ENCODE measurements around the gene SNCAIP. TPM values are rescaled to one million over a fixed set of nuclear protein-coding genes. Genes with fewer than 3 reads are reported as not detected.

The SNCAIP gene
- total and polyA plus RNA-seq, 12 donors, result 0.54 to 2.5 (median 1.4) TPM

DNA sequence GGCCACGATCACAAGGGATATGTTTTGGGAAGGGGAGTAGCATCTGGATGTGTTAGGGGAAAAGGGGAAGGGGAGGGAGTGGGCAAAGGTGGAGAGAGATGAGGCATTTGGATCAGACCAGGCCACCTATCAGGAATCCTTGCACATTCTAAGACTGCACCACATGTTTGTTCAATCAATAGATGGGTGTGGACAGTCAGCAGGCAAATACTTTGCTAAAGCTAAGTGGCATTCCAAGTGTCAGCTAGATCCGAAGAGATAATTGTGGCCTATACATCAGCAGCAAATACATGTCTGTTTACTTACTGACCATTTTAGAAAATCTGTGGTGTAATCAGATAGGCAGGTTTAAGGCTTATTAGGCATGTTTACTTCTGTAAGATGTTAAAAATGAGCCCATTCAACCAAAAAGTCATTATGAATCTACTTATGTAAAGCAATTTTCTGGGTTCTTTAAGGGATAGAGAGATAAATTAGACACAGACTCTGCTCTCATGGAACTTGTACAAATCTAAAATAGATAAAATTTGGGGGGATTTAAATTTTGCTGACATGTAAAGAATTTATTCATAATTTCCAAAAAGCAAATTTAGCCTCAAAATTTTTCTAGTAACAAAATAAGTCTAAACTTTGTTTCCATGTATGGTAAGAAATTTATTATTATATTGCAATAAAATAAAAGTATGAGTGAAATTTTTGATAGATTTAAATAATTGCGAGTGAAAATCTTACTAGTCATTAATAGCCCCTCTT lies 107.3 kb downstream of the SNCAIP start:
- H3K27me3 ChIP-seq, result no peaks in the 10 kb centered on the region
- TF ChIP-seq, protein P1, sequence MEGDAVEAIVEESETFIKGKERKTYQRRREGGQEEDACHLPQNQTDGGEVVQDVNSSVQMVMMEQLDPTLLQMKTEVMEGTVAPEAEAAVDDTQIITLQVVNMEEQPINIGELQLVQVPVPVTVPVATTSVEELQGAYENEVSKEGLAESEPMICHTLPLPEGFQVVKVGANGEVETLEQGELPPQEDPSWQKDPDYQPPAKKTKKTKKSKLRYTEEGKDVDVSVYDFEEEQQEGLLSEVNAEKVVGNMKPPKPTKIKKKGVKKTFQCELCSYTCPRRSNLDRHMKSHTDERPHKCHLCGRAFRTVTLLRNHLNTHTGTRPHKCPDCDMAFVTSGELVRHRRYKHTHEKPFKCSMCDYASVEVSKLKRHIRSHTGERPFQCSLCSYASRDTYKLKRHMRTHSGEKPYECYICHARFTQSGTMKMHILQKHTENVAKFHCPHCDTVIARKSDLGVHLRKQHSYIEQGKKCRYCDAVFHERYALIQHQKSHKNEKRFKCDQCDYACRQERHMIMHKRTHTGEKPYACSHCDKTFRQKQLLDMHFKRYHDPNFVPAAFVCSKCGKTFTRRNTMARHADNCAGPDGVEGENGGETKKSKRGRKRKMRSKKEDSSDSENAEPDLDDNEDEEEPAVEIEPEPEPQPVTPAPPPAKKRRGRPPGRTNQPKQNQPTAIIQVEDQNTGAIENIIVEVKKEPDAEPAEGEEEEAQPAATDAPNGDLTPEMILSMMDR (IDR thresholded peaks at IDR 0.05), result no peak
- ATAC-seq (no peak), DNase-seq (no peak)
- H3K4me3 ChIP-seq, result no peak overlapping the region
- no peaks in the 10 kb centered on the region for H3K9me3 ChIP-seq
- 81 to 89% methylated on average over 3 of the region's 3 CpGs for WGBS, 2 donors
- peaks cover 0 to 6% (median 0%) of the 10 kb centered on the region in 9 donors for H3K4me1 ChIP-seq
- H3K36me3 ChIP-seq, result no peaks in the 10 kb centered on the region
- H3K27ac ChIP-seq, result no peak overlapping the region
- intact Hi-C loops (cut with DNase I), result loop anchor here in 6 of 10 donors (5.0 to 10.0 kb wide), 4 partner anchors 122 to 227 kb away; no protein-coding TSS in a partner anchor

DNA sequence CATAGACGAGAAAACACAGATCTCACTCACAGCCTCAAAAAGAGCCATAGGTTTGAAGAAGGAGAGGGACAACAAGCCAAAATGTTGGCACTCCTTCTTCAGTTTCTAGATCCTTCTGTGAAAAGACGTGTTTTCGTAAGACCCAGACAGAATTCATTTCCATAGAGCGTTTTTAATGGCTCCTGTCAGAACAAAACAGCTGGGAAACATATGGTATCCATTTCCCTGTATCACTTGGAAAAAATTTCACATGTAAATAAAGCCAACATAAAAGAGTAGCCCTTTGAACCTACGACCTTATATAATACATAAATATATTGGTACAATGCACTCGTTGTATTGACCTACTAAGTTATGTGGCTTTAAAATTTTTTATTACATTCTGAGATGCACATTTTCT lies 108.1 kb downstream of the SNCAIP start:
- ATAC-seq, result no peak

DNA sequence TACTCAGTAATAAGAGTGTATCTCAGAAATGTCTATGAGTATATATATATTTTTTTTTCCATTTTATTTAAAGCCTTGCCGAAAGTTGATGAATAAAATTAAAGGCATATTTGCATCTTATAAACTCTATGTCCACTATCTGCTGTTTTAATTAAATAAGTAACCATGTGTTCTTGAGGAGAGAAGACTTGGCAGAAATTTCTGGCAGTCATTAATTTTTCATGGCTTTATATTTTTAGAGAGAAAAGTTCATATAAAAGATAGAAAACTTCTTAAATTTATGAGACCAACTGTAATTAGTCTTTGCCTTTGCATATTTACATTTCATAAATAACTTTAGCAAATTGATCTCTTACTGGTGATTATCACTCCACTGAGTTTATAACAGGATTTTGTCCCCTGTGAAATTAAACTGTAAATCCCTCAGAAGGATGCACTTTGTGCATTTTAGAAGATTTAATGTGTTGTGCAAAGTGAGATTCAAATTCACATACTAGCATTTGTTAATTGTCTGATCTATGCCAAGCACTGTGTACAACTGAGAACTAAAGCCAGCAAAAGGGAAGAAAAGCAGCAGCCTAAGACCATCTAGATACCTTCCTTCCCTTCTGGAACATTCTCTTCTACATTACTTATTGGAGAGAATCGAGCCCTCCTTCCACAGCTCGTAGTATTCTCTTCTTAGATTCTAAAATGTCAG lies 108.7 kb downstream of the SNCAIP start:
- Histone ChIP-seq H3K27ac (no peak overlapping the region), H3K27me3 (no peaks in the 10 kb centered on the region), H3K36me3 (no peaks in the 10 kb centered on the region), H3K4me3 (no peak overlapping the region), H3K9me3 (no peaks in the 10 kb centered on the region), H3K4me1 (peaks cover 0 to 6% (median 0%) of the 10 kb centered on the region in 9 donors)
- TF ChIP-seq, protein P1 (IDR thresholded peaks at IDR 0.05), result no peak
- 74 to 86% methylated on average over 3 of the region's 3 CpGs for WGBS, 2 donors
- no peak for DNase-seq
- no peak for ATAC-seq
- intact Hi-C loops (cut with DNase I), result no loop called here

More for the DNA sequence above, 108.1 kb downstream of the SNCAIP start:
- peaks cover 0 to 6% (median 0%) of the 10 kb centered on the region in 9 donors for H3K4me1 ChIP-seq
- H3K36me3 ChIP-seq, result no peaks in the 10 kb centered on the region
- intact Hi-C loops (cut with DNase I), result no loop called here
- DNase-seq, result no peak
- WGBS, 2 donors, result 65 to 69% methylated on average over 6 of the region's 6 CpGs
- no peak overlapping the region for H3K27ac ChIP-seq
- no peak overlapping the region for H3K4me3 ChIP-seq
- TF ChIP-seq, protein P1 (IDR thresholded peaks at IDR 0.05), result no peak
- no peaks in the 10 kb centered on the region for H3K9me3 ChIP-seq
- H3K27me3 ChIP-seq, result no peaks in the 10 kb centered on the region

DNA sequence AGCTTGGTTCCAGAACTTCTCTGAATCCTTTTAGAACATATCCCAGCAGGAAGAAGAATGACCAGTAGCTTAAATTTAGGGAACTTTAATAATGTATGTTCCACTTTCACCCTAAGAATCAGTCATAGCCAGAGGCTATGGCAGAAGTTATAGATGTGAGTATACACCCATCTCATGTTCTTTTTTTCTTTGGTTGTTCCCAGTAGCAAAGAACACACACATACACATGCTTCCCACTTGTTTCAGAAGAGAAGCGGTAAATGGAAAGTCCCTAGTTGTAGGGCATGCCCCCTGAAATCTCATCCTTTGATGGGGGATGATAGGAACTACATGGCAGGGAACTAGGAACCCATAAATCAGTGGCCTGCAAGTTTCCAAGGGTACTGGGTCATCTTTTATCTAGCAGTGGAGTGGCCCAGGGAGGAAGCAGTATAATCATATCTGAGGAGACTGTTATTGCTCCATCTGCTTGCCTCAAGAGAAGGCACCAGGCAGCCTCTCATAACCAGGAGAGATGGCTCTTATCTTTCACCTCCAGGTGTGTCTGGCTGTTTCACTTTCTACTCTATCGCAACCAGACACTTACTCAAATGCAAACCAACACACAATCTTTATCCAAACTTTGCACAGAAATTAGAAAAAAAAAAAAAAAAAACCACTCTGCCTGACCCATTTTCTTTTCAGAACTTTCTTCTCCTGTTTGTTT lies 109.5 kb downstream of the SNCAIP start:
- DNase-seq (no peak), ATAC-seq (no peak)
- Histone ChIP-seq H3K4me1 (peaks cover 0 to 6% (median 0%) of the 10 kb centered on the region in 9 donors), H3K4me3 (no peak overlapping the region), H3K36me3 (no peaks in the 10 kb centered on the region), H3K27me3 (no peaks in the 10 kb centered on the region), H3K9me3 (no peaks in the 10 kb centered on the region), H3K27ac (no peak overlapping the region)
- WGBS, 2 donors, result 89 to 92% methylated on average over 2 of the region's 2 CpGs
- intact Hi-C loops (cut with DNase I), result no loop called here
- TF ChIP-seq, protein P1 (IDR thresholded peaks at IDR 0.05), result no peak
